WTC11 (cell line): ENCODE results near the gene ATP5F1A.
A peak's percentile ranks its signal among the peaks of the same experiment; 100 is the strongest.

Experiments used
- ATF1 ChIP-seq: sonication (generic); formaldehyde crosslinking; IDR thresholded peaks from 2 replicates; pipeline ENCODE4 v1.8.1; 2023; ENCODE audit warnings: mild to moderate bottlenecking, moderate library complexity, missing genetic modification reagents
- ATF2 ChIP-seq: sonication (generic); formaldehyde crosslinking; IDR thresholded peaks from 2 replicates; pipeline ENCODE4 v1.8.1; 2022; ENCODE audit warnings: low read depth, missing genetic modification reagents, borderline replicate concordance
- CREB1 ChIP-seq: sonication (generic); formaldehyde crosslinking; IDR thresholded peaks from 2 replicates; pipeline ENCODE4 v1.8.0; 2023; ENCODE audit warnings: mild to moderate bottlenecking, missing genetic modification reagents
- CREM ChIP-seq: sonication (generic); formaldehyde crosslinking; IDR thresholded peaks from 2 replicates; pipeline ENCODE4 v1.8.1; 2022; ENCODE audit warnings: mild to moderate bottlenecking, missing genetic modification reagents, moderate library complexity
- CTCF ChIP-seq: fragments of 200-600 bp; IDR thresholded peaks from 2 replicates; pipeline ENCODE4 v1.8.0; 2022; ENCODE audit warnings: antibody characterized with exemption
- E2F1 ChIP-seq: sonication (generic); formaldehyde crosslinking; IDR thresholded peaks from 2 replicates; pipeline ENCODE4 v1.8.0; 2022; ENCODE audit warnings: mild to moderate bottlenecking, missing genetic modification reagents
- FOXP1 ChIP-seq: sonication (generic); formaldehyde crosslinking; IDR thresholded peaks from 2 replicates; pipeline ENCODE4 v1.8.0; 2022; ENCODE audit warnings: missing genetic modification reagents, mild to moderate bottlenecking, moderate library complexity, borderline replicate concordance
- MAX ChIP-seq: sonication (generic); formaldehyde crosslinking; IDR thresholded peaks from 2 replicates; pipeline ENCODE4 v1.8.0; 2022; ENCODE audit warnings: mild to moderate bottlenecking, missing genetic modification reagents
- USF2 ChIP-seq: sonication (generic); formaldehyde crosslinking; IDR thresholded peaks from 2 replicates; pipeline ENCODE4 v1.8.1; 2023; ENCODE audit warnings: mild to moderate bottlenecking, missing genetic modification reagents, moderate library complexity
- ZBTB43 ChIP-seq: sonication (generic); formaldehyde crosslinking; IDR thresholded peaks from 2 replicates; pipeline ENCODE4 v1.8.1; 2023; ENCODE audit warnings: mild to moderate bottlenecking, missing genetic modification reagents
- TF ChIP-seq, protein P1 (sequence below): sonication (generic); formaldehyde crosslinking; IDR thresholded peaks from 2 replicates; pipeline ENCODE4 v1.8.1; 2023; ENCODE audit warnings: mild to moderate bottlenecking, missing genetic modification reagents, moderate library complexity
- TF ChIP-seq, protein P2 (sequence below): sonication (generic); formaldehyde crosslinking; conservative IDR thresholded peaks from 2 replicates; pipeline ENCODE4 v1.8.1; 2023; ENCODE audit warnings: mild to moderate bottlenecking, low read depth, missing genetic modification reagents, moderate library complexity

- TF ChIP-seq ATF2 (CRISPR knock-in tag) (no peak), CTCF (no peak), E2F1 (no peak), ZBTB43 (no peak), ATF1 (no peak), USF2 (CRISPR knock-in tag) (no peak; the same call in 1 of the 2 replicates), MAX (peak; percentile 83), FOXP1 (CRISPR knock-in tag) (no peak; the same call in 1 of the 2 replicates), CREM (CRISPR knock-in tag) (0 out of 2 replicates have a peak, but pooled peaks have one; percentile 8), CREB1 (no peak)
- TF ChIP-seq, protein P1, sequence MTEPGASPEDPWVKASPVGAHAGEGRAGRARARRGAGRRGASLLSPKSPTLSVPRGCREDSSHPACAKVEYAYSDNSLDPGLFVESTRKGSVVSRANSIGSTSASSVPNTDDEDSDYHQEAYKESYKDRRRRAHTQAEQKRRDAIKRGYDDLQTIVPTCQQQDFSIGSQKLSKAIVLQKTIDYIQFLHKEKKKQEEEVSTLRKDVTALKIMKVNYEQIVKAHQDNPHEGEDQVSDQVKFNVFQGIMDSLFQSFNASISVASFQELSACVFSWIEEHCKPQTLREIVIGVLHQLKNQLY (CRISPR knock-in tag): no peak
- TF ChIP-seq, protein P2, sequence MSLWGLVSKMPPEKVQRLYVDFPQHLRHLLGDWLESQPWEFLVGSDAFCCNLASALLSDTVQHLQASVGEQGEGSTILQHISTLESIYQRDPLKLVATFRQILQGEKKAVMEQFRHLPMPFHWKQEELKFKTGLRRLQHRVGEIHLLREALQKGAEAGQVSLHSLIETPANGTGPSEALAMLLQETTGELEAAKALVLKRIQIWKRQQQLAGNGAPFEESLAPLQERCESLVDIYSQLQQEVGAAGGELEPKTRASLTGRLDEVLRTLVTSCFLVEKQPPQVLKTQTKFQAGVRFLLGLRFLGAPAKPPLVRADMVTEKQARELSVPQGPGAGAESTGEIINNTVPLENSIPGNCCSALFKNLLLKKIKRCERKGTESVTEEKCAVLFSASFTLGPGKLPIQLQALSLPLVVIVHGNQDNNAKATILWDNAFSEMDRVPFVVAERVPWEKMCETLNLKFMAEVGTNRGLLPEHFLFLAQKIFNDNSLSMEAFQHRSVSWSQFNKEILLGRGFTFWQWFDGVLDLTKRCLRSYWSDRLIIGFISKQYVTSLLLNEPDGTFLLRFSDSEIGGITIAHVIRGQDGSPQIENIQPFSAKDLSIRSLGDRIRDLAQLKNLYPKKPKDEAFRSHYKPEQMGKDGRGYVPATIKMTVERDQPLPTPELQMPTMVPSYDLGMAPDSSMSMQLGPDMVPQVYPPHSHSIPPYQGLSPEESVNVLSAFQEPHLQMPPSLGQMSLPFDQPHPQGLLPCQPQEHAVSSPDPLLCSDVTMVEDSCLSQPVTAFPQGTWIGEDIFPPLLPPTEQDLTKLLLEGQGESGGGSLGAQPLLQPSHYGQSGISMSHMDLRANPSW (CRISPR knock-in tag): no peak
These were observed 6.2 kb upstream of the ATP5F1A start, which contains the start of gene HAUS1 for GRCh38 chr18:46104128-46104911.
